Skeletal muscle satellite cell (primary cell): Measurements from ENCODE around the gene FKBP7.
A peak's percentile ranks its signal among the peaks of the same experiment; 100 is the strongest.
"Not testable (repeated sequence)": the region's sequence is repeated elsewhere in the genome, so short reads cannot be mapped to it uniquely, and the experiment has no call there.

ENCODE experiments used
- H3K27me3 ChIP-seq: 2 replicates; pipeline ENCODE4 v1.7.0; 2013; ENCODE audit warnings: low read length; ENCODE audit not compliant: control insufficient read depth, insufficient read depth
- H3K36me3 ChIP-seq: 2 replicates; pipeline ENCODE4 v1.7.0; 2013; ENCODE audit warnings: mild to moderate bottlenecking, control low read depth, low read length; ENCODE audit not compliant: insufficient read depth
- H3K4me1 ChIP-seq: 2 replicates; pipeline ENCODE4 v1.7.0; 2013; ENCODE audit warnings: low read length; ENCODE audit not compliant: control insufficient read depth, insufficient read depth
- H3K4me2 ChIP-seq: 2 replicates; pipeline ENCODE4 v1.7.0; 2013; ENCODE audit warnings: mild to moderate bottlenecking, low read length
- H3K4me3 ChIP-seq: 2 replicates; pipeline ENCODE4 v1.7.0; 2013; ENCODE audit warnings: low read length
- H3K9ac ChIP-seq: 2 replicates; pipeline ENCODE4 v1.7.0; 2013; ENCODE audit warnings: mild to moderate bottlenecking, low read depth, low read length, moderate library complexity
- H3K9me3 ChIP-seq: replicated peaks from 2 replicates; pipeline ENCODE4 v1.7.0; 2013; ENCODE audit warnings: mild to moderate bottlenecking, control low read depth, low read length

Gene FKBP7

DNA sequence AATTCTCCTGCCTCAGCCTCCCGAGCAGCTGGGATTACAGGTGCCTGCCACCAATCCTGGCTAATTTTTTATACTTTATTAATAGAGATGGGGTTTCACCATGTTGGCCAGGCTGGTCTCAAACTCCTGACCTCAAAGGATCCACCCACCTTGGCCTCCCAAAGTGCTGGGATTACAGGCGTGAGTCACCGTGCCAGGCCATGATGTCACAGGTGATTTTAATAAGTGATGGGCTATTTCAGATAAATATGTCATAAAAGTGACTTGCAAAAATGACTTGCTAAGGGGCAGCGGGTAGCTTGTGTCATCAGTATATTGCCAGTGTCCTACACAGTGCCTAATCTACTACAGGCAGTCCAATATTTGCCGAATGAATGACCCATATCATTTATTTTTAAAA lies 7.1 kb downstream of the FKBP7 start:
- H3K9me3 ChIP-seq, H3K27me3 ChIP-seq, H3K36me3 ChIP-seq: not testable (repeated sequence)

DNA sequence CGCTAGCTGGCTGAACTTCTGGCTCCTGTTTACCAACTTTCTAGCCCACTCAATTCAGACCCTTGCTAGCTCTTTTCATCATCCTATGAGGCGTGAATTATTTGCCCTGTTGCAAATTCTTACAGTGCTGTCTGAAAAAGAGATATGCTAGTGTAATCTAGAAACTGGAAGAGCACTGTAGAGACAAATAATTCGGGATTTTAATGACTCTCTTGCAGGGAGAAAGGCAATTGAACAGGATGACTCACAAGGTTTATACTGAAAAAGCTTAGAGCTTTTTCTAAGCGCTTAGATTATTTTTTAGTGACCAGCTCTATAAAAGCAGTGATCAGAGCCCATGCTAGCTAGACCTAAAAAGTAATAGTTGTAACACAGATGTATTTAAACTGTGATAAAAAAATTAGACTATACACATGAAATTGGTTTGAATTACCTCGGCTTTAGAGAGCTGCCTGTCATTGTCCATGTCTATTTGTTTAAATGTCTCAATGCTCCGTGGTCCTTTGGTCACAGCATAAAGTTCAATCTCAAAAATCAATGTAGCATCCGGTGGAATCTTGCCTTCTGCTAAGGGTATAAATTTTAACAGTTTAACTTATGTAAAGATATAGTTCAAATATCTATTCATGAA lies 9.1 kb downstream of the FKBP7 start:
- Histone ChIP-seq H3K4me3 (no peak overlapping the region), H3K36me3 (no peaks in the 10 kb centered on the region), H3K27me3 (no peaks in the 10 kb centered on the region), H3K9me3 (no peaks in the 10 kb centered on the region), H3K4me2 (no peak overlapping the region), H3K9ac (no peak overlapping the region), H3K4me1 (no peaks in the 10 kb centered on the region)

More for the DNA sequence above, 7.1 kb downstream of the FKBP7 start:
- not testable (repeated sequence) for H3K4me3 ChIP-seq, H3K4me2 ChIP-seq, H3K9ac ChIP-seq, H3K4me1 ChIP-seq

GRCh38 chr2:178457390-178457886 lies 21.0 kb downstream of the FKBP7 start:
- H3K9me3 ChIP-seq: no peaks in the 10 kb centered on the region
- H3K4me1 ChIP-seq: no peaks in the 10 kb centered on the region
- no peak overlapping the region for H3K4me3 ChIP-seq
- no peaks in the 10 kb centered on the region for H3K27me3 ChIP-seq
- H3K36me3 ChIP-seq: no peaks in the 10 kb centered on the region
- no peak overlapping the region for H3K9ac ChIP-seq
- H3K4me2 ChIP-seq: no peak overlapping the region

GRCh38 chr2:178455947-178456346 lies 22.5 kb downstream of the FKBP7 start:
- Histone ChIP-seq H3K4me2 (no peak overlapping the region), H3K27me3 (no peaks in the 10 kb centered on the region), H3K36me3 (no peaks in the 10 kb centered on the region), H3K9me3 (no peaks in the 10 kb centered on the region), H3K4me1 (peaks cover 7% of the 10 kb centered on the region), H3K9ac (no peak overlapping the region), H3K4me3 (no peak overlapping the region)

DNA sequence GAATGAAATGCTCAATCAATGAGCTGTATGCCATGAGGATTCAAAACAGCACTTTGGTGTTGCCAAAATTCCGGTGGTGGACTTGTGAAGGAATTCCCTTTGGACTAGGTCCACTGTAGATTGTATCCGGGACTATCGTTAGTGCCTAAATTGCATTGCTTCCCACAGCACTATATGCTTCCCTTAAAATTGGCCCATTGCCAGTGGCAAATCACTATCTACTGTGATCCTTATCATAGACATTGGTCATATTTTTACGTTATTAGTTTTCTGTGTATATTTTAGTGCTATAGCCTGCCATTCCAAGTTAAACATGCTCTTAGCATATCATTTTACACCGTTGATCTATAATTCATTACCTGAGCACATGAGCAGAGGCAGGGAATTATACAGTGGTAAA lies 25.5 kb downstream of the FKBP7 start:
- H3K4me3 ChIP-seq: no peak overlapping the region
- no peak overlapping the region for H3K4me2 ChIP-seq
- H3K4me1 ChIP-seq: peaks cover 18% of the 10 kb centered on the region
- H3K9ac ChIP-seq: no peak overlapping the region
- peaks cover 12% of the 10 kb centered on the region for H3K36me3 ChIP-seq
- no peaks in the 10 kb centered on the region for H3K27me3 ChIP-seq
- no peaks in the 10 kb centered on the region for H3K9me3 ChIP-seq

DNA sequence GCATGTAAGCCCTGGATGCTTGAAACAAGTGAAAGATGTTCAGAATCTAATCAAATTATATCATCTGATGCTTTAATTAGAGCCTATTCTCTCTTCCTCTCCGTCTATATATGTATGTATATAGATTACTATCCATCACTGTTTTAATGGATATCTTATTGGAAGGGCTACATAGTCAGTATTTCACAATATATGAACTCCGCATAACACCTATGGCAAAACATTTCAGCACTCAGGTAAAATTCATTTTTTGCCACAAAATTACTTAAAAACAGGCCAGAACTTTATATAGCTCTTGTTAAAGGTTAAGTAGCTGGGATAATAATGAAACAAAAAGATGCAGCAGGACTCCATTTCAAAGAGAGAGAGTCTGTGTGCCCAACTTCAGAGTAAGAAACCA lies 26.1 kb downstream of the FKBP7 start:
- H3K9me3 ChIP-seq: no peaks in the 10 kb centered on the region
- no peak overlapping the region for H3K9ac ChIP-seq
- H3K4me3 ChIP-seq: no peak overlapping the region
- H3K4me2 ChIP-seq: no peak overlapping the region
- H3K27me3 ChIP-seq: no peaks in the 10 kb centered on the region
- H3K36me3 ChIP-seq: peaks cover 16% of the 10 kb centered on the region
- peaks cover 18% of the 10 kb centered on the region for H3K4me1 ChIP-seq

GRCh38 chr2:178450774-178451525 lies 27.4 kb downstream of the FKBP7 start, which contains the start of the genes PJVK and PRKRA:
PJVK (plus strand) TSS chr2:178451378; CDS start chr2:178453410, 2,032 bp downstream.
PRKRA (minus strand) TSS chr2:178451175; CDS start chr2:178451030, 145 bp downstream.
- Histone ChIP-seq H3K9ac (peak within 1 kb of the TSS; percentile 95), H3K4me1 (peaks cover 18% of the 10 kb centered on the region), H3K4me3 (peak within 1 kb of the TSS; percentile 97), H3K9me3 (no peaks in the 10 kb centered on the region), H3K4me2 (peak within 1 kb of the TSS; percentile 87), H3K36me3 (peaks cover 25% of the 10 kb centered on the region), H3K27me3 (no peaks in the 10 kb centered on the region)

DNA sequence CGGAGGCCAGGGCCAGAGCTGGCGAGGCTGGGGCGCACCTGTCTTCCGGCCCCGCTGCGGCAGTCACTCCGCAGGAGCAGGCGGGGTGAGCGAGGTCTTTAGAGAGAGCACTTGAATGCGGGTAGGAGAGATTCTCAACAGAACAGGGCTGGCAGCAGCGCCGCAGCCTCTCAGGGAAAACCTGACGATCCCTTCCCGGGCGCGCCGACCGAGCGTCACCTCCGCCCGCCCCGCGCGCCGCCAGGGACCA lies 28.0 kb downstream of the FKBP7 start:
- peaks cover 18% of the 10 kb centered on the region for H3K4me1 ChIP-seq
- peak overlapping the region; percentile 95 for H3K9ac ChIP-seq
- H3K4me2 ChIP-seq: peak overlapping the region; percentile 82
- no peaks in the 10 kb centered on the region for H3K27me3 ChIP-seq
- H3K9me3 ChIP-seq: no peaks in the 10 kb centered on the region
- peak overlapping the region; percentile 97 for H3K4me3 ChIP-seq
- peaks cover 28% of the 10 kb centered on the region for H3K36me3 ChIP-seq

GRCh38 chr2:178449700-178450523 lies 28.5 kb downstream of the FKBP7 start:
- no peaks in the 10 kb centered on the region for H3K9me3 ChIP-seq
- peak overlapping the region; percentile 82 for H3K4me2 ChIP-seq
- peaks cover 33% of the 10 kb centered on the region for H3K36me3 ChIP-seq
- H3K4me3 ChIP-seq: peak overlapping the region; percentile 97
- peaks cover 18% of the 10 kb centered on the region for H3K4me1 ChIP-seq
- H3K27me3 ChIP-seq: no peaks in the 10 kb centered on the region
- peak overlapping the region; percentile 95 for H3K9ac ChIP-seq

- H3K27me3 ChIP-seq: no peaks in the 10 kb centered on the region
- H3K9me3 ChIP-seq: no peaks in the 10 kb centered on the region
- H3K4me3 ChIP-seq: peak overlapping the region; percentile 97
- peaks cover 18% of the 10 kb centered on the region for H3K4me1 ChIP-seq
- peak overlapping the region; percentile 95 for H3K9ac ChIP-seq
- H3K36me3 ChIP-seq: peaks cover 41% of the 10 kb centered on the region
- H3K4me2 ChIP-seq: peak overlapping the region; percentile 82
Observed at GRCh38 chr2:178448968-178449661, 29.3 kb downstream of the FKBP7 start.

- H3K4me3 ChIP-seq: no peak overlapping the region
- H3K4me1 ChIP-seq: no peaks in the 10 kb centered on the region
- no peak overlapping the region for H3K9ac ChIP-seq
- H3K4me2 ChIP-seq: no peak overlapping the region
- H3K27me3 ChIP-seq: no peaks in the 10 kb centered on the region
- no peaks in the 10 kb centered on the region for H3K9me3 ChIP-seq
- peaks cover 66% of the 10 kb centered on the region for H3K36me3 ChIP-seq
Observed at GRCh38 chr2:178441426-178441825, 37.0 kb downstream of the FKBP7 start.
